Activated naive CD8-positive, alpha-beta T cell treated with anti-CD3 and anti-CD28 coated beads, Interleukin-2, amount 10 ng/mL, durations not matched to agents 7 days and 5 days (primary cell): ENCODE results near the gene RNF169. TPM values are rescaled to one million over a fixed set of nuclear protein-coding genes. Genes with fewer than 3 reads are reported as not detected.

ENCODE experiments used
- ATAC-seq: fragments of 150-1000 bp; cut with Tn5 transposase; one replicate; pipeline ENCODE4 v1.10.0; 2021; ENCODE audit warnings: low read depth, moderate library complexity
- POLR2A ChIA-PET: fragments of 350-600 bp; sonication (Branson Sonifier 250); formaldehyde crosslinking; loops from one replicate; lab custom pipeline; 2021; ENCODE audit warnings: antibody characterized with exemption; lab: Charles Lee
- DNase-seq: peaks from one replicate; pipeline ENCODE4 v3.0.0; 2021
- H3K27ac Mint-ChIP-seq: one replicate; pipeline ENCODE4 v1.8.0; 2022; ENCODE audit warnings: mild to moderate bottlenecking, mixed read lengths
- H3K27me3 Mint-ChIP-seq: one replicate; pipeline ENCODE4 v1.8.0; 2022; ENCODE audit warnings: mild to moderate bottlenecking, moderate library complexity, mixed read lengths
- H3K36me3 Mint-ChIP-seq: one replicate; pipeline ENCODE4 v1.8.0; 2021; ENCODE audit warnings: mild to moderate bottlenecking, mixed read lengths
- H3K4me1 Mint-ChIP-seq: one replicate; pipeline ENCODE4 v1.8.0; 2021; ENCODE audit warnings: mixed read lengths
- H3K4me3 Mint-ChIP-seq: one replicate; pipeline ENCODE4 v1.8.0; 2022; ENCODE audit warnings: mild to moderate bottlenecking, moderate library complexity, mixed read lengths
- H3K9me3 Mint-ChIP-seq: one replicate; pipeline ENCODE4 v1.8.0; 2021; ENCODE audit warnings: mixed read lengths
- total RNA-seq, 2 experiments: library from RNA; stranded (reverse); gene quantifications; one replicate each; pipeline ENCODE4 v1.2.3, GENCODE V29; 2021

The RNF169 gene, protein sequence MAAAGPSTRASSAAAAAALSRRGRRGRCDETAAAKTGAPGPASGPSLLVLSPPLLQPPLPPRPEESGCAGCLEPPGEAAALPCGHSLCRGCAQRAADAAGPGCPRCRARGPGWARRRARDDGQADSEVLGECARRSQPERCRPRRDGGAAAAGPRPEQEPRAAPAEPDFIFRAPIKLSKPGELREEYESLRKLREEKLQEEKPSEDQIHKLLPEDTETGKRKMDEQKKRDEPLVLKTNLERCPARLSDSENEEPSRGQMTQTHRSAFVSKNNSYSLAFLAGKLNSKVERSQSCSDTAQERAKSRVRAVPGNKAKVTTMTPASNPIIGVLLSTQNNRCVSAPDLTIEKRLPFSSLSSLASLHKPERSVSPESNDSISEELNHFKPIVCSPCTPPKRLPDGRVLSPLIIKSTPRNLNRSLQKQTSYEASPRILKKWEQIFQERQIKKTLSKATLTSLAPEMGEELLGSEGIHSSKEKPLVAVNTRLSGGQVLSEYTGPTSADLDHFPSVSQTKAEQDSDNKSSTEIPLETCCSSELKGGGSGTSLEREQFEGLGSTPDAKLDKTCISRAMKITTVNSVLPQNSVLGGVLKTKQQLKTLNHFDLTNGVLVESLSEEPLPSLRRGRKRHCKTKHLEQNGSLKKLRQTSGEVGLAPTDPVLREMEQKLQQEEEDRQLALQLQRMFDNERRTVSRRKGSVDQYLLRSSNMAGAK
- total RNA-seq = 10 to 100 TPM; 18.7 to 20.8 TPM

GRCh38 chr11:74748211-74749126, at the start of gene RNF169:
TSS of gene RNF169 (plus strand) at chr11:74748849. CDS start at chr11:74748881, 32 bp downstream.
- Mint-ChIP-seq H3K36me3 (peaks cover 4% of the 10 kb centered on the region), H3K27ac (peak within 1 kb of the TSS; percentile 97), H3K9me3 (no peaks in the 10 kb centered on the region), H3K27me3 (no peaks in the 10 kb centered on the region), H3K4me3 (peak within 1 kb of the TSS; percentile 100), H3K4me1 (peaks cover 25% of the 10 kb centered on the region)
- peak; percentile 95 for ATAC-seq
- POLR2A ChIA-PET = interaction anchor here (0.5 to 1.4 kb wide), 5 partner anchors 47 to 1079 kb away, joined by 3 to 5 read pairs (median 4); partner anchors contain the start of genes LIPT2 and POLD3
- DNase-seq = peak; percentile 84

GRCh38 chr11:74699615-74700396, 48.8 kb upstream of the RNF169 start:
- no peaks in the 10 kb centered on the region for H3K9me3 Mint-ChIP-seq
- H3K4me3 Mint-ChIP-seq = no peak overlapping the region
- ATAC-seq (no peak), DNase-seq (no peak)
- H3K27me3 Mint-ChIP-seq = peaks cover 15% of the 10 kb centered on the region
- H3K27ac Mint-ChIP-seq = no peak overlapping the region
- H3K4me1 Mint-ChIP-seq = peaks cover 3% of the 10 kb centered on the region
- H3K36me3 Mint-ChIP-seq = no peaks in the 10 kb centered on the region
- POLR2A ChIA-PET = no interaction called here

- no peaks in the 10 kb centered on the region for H3K9me3 Mint-ChIP-seq
- no peak overlapping the region for H3K4me3 Mint-ChIP-seq
- DNase-seq (no peak), ATAC-seq (no peak)
- no peak overlapping the region for H3K27ac Mint-ChIP-seq
- POLR2A ChIA-PET = interaction anchor here (0.7 kb wide), 1 partner anchor 47 kb away, joined by 3 read pairs; no protein-coding TSS in a partner anchor
- H3K27me3 Mint-ChIP-seq = peaks cover 10% of the 10 kb centered on the region
- H3K36me3 Mint-ChIP-seq = no peaks in the 10 kb centered on the region
- H3K4me1 Mint-ChIP-seq = peaks cover 3% of the 10 kb centered on the region
These were observed 47.3 kb upstream of the RNF169 start for GRCh38 chr11:74701351-74701750.

DNA sequence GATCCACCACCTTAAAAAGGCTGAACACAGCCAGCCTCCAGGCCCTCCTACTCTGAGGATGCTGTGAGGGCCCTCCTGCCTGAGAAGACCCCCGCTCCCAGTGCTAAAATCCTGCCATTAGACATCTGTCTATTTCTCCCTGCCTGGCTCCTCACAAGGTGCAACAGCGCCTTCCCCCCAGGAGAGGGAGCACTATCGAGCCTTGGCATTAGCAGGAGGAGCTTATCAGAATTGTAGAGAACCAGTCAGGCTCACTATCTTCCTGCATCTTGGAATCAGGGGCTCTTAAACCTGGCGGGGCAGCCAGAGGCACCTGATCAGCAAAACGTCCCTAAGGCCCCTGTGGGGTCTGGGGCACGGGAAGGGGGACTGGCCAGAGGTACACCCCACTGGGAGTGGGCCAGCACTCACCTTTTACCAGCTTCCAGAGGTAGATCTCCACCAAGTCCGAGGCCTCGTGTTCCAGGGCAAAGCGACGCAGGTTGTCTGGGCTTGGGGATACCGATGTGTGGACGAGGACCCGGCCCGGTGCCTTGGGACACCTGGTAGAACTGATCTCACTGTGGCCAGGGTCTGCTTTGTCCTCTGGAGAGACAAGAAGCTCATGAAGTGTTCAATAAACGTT, 46.2 kb upstream of the RNF169 start:
- peaks cover under 1% of the 10 kb centered on the region for H3K4me1 Mint-ChIP-seq
- H3K9me3 Mint-ChIP-seq = no peaks in the 10 kb centered on the region
- peak; percentile 64 for DNase-seq
- peaks cover 3% of the 10 kb centered on the region for H3K27me3 Mint-ChIP-seq
- peak; percentile 65 for ATAC-seq
- no peaks in the 10 kb centered on the region for H3K36me3 Mint-ChIP-seq
- POLR2A ChIA-PET = interaction anchor here (0.7 kb wide), 2 partner anchors 46 to 1576 kb away, joined by 3 to 4 read pairs; no protein-coding TSS in a partner anchor
- H3K27ac Mint-ChIP-seq = no peak overlapping the region
- H3K4me3 Mint-ChIP-seq = no peak overlapping the region

GRCh38 chr11:74703211-74703610, 45.4 kb upstream of the RNF169 start:
- Mint-ChIP-seq H3K27ac (no peak overlapping the region), H3K4me1 (no peaks in the 10 kb centered on the region), H3K27me3 (no peaks in the 10 kb centered on the region), H3K9me3 (no peaks in the 10 kb centered on the region), H3K4me3 (no peak overlapping the region), H3K36me3 (no peaks in the 10 kb centered on the region)
- ATAC-seq = no peak
- no peak for DNase-seq
- POLR2A ChIA-PET = no interaction called here

- ATAC-seq (no peak), DNase-seq (no peak)
- Mint-ChIP-seq H3K9me3 (no peaks in the 10 kb centered on the region), H3K27ac (no peak overlapping the region), H3K36me3 (no peaks in the 10 kb centered on the region), H3K4me3 (no peak overlapping the region), H3K27me3 (no peaks in the 10 kb centered on the region), H3K4me1 (no peaks in the 10 kb centered on the region)
- POLR2A ChIA-PET = no interaction called here
These were observed 41.5 kb upstream of the RNF169 start for GRCh38 chr11:74707182-74707581.

GRCh38 chr11:74707602-74708510, 40.8 kb upstream of the RNF169 start:
- H3K27ac Mint-ChIP-seq = peak overlapping the region; percentile 33
- H3K4me1 Mint-ChIP-seq = no peaks in the 10 kb centered on the region
- DNase-seq (no peak), ATAC-seq (no peak)
- POLR2A ChIA-PET = no interaction called here
- no peaks in the 10 kb centered on the region for H3K36me3 Mint-ChIP-seq
- no peak overlapping the region for H3K4me3 Mint-ChIP-seq
- no peaks in the 10 kb centered on the region for H3K27me3 Mint-ChIP-seq
- no peaks in the 10 kb centered on the region for H3K9me3 Mint-ChIP-seq

GRCh38 chr11:74709175-74709574, 39.5 kb upstream of the RNF169 start:
- POLR2A ChIA-PET = no interaction called here
- no peak overlapping the region for H3K27ac Mint-ChIP-seq
- no peak overlapping the region for H3K4me3 Mint-ChIP-seq
- no peaks in the 10 kb centered on the region for H3K36me3 Mint-ChIP-seq
- ATAC-seq = no peak
- no peaks in the 10 kb centered on the region for H3K4me1 Mint-ChIP-seq
- no peaks in the 10 kb centered on the region for H3K27me3 Mint-ChIP-seq
- H3K9me3 Mint-ChIP-seq = no peaks in the 10 kb centered on the region
- no peak for DNase-seq

DNA sequence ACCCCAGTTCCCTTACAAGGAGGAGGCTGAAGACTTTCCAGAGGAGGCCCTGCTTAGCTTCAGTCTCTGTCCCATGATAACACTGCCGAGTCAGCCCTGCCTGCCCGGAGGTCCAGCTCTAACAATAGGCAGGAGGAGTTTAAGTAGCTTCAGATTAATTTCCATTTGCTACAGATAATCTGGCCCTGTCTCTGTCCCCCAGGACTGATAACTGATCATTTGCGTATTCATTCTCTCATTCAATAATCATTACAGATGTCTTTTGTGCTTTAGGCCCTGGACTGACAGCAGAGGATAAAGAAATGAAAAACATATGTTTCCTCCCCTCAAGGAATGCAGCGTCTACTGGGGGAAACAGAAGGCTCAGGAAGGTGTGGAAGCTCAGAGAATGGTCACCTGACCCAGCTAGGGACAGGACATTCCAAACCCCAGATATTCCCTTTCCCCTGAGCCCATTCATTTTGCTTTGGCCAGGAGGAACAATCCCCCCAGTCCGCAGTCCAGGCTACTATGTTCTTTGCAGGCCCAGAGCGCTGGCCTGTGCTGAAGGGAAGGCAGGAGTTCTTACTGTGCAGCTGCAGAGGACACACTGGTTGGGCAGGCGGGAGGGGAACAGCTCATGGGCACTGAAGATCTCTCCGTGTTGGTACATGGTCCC, 38.2 kb upstream of the RNF169 start:
- POLR2A ChIA-PET = interaction anchor here (0.6 kb wide), 1 partner anchor 12 kb away, joined by 4 read pairs; no protein-coding TSS in a partner anchor
- Mint-ChIP-seq H3K27me3 (no peaks in the 10 kb centered on the region), H3K4me3 (no peak overlapping the region), H3K27ac (no peak overlapping the region), H3K4me1 (no peaks in the 10 kb centered on the region), H3K36me3 (no peaks in the 10 kb centered on the region), H3K9me3 (no peaks in the 10 kb centered on the region)
- DNase-seq (no peak), ATAC-seq (no peak)

GRCh38 chr11:74713686-74714085, 35.0 kb upstream of the RNF169 start:
- DNase-seq = no peak
- Mint-ChIP-seq H3K4me1 (no peaks in the 10 kb centered on the region), H3K9me3 (no peaks in the 10 kb centered on the region), H3K27ac (no peak overlapping the region), H3K27me3 (no peaks in the 10 kb centered on the region), H3K36me3 (no peaks in the 10 kb centered on the region), H3K4me3 (no peak overlapping the region)
- ATAC-seq = no peak
- POLR2A ChIA-PET = no interaction called here

- Mint-ChIP-seq H3K36me3 (no peaks in the 10 kb centered on the region), H3K4me3 (no peak overlapping the region), H3K4me1 (no peaks in the 10 kb centered on the region), H3K9me3 (no peaks in the 10 kb centered on the region), H3K27me3 (no peaks in the 10 kb centered on the region), H3K27ac (no peak overlapping the region)
- DNase-seq (no peak), ATAC-seq (no peak)
- POLR2A ChIA-PET = no interaction called here
These were observed 33.7 kb upstream of the RNF169 start for GRCh38 chr11:74714904-74715303.
